GM21447 (cell line): ENCODE results near the gene PCNT.
"Not testable (repeated sequence)": the region's sequence is repeated elsewhere in the genome, so short reads cannot be mapped to it uniquely, and the experiment has no call there.

ENCODE experiments used
- ATAC-seq: cut with Tn5 transposase; IDR thresholded peaks from one replicate; pipeline ENCODE4 v1.9.1; 2021; ENCODE audit not compliant: unreplicated experiment

Gene PCNT

DNA sequence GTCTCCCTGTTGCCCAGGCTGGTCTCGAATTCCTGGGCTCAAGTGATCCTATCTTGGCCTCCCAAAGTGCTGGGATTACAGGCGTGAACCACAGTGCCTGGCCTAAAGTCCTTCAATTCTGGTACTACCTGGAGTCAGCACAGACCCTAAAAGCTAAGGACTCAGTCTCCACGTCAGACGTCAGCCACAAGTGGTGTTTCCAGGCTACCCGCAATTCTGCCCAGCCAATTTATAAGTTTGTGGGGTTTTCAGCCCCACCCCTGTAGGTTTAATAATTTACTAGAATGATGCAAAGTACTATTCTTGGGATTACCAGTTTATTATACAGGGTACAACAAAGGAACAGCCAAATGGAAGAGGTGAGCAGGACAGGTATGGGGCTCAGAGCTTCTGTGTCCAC is 124.2 kb downstream of the PCNT start:
- no peak for ATAC-seq

DNA sequence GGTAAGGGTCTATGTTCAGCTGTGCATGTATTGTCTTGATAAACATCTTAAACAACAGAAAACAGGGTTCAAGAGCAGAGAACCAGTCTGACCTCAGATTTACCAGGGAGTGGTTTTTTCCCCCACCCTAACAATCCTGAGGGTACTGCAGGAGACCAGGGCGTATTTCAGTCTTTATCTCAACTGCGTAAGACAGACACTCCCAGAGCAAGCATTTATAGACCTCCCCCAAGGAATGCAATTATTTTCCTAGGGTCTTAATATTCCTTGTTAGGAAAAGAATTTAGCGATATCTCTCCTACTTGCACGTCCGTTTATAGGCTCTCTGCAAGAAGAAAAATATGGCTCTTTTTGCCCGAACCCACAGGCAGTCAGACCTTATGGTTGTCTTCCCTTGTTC is 124.9 kb downstream of the PCNT start:
- ATAC-seq, result not testable (repeated sequence)

DNA sequence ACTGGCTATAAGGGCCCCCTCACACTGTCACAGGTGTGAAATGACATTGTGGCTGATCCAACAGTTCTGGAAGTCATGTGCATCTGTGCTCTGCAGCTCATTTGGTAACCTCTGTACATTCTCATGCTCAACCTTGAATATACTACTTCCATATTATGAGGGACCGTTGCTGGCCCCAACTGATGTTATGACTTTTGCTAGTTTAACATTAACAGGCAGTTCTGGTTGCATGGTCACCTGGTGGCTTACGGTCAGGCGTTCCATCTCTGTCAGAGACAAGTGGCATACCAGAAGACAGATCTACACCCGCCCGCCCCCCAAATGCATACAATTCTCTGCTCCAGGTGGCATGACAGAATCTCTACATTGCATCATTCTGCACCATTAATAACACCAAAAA is 128.8 kb downstream of the PCNT start:
- no peak for ATAC-seq

DNA sequence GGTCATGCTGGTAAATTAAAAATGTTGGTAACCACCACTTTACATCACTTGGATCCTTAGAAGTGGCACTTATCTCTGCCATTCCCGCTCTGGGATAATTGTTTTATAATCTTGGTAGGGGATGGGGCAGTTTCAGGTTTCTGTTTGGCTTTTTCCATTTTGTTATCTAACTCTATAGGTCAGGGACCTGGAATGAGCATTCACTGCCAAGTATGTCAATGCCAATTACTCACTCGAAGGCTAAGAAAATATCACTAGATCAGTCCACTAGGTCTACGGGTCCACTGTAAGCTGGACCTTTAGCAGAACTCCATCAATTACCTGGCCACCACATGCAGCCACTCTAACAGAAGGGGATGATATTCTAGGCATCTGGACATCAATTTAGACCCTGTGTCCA is 130.2 kb downstream of the PCNT start:
- ATAC-seq, result no peak

DNA sequence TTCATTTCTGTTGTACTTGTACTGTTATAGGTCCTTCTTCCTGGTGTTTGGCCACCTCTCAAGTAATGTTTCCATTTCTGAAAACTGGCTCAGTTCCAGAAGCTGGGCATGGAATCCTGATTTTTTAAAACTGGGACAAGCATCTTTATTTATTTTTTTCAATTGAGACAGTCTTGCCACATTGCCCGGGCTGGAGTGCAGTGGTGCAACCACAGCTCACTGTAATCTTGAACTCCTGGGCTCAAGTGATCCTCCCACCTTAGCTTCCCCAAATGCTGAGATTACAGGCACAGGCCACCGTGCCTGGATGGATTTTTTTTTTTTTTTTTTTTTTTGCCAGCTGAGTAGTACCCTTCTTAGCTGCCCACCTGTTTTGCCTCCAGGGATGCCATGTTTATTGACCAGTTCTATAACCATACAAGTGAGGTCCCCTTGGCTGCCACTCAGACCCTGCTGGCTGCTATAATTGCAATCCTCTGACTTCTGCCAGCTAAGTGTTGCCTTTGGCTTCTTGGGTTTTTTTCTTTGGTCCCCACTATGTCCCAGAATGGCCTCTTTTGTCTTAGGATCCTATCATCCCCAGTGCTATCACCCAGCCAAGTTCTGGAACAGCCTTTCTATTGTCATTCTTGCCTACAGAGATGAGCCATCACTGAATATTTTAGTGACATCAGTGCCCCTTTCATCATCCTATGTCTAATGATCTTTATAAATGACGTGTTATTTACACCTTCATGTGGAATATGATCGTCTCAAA is 130.9 kb downstream of the PCNT start:
- ATAC-seq, result no peak

DNA sequence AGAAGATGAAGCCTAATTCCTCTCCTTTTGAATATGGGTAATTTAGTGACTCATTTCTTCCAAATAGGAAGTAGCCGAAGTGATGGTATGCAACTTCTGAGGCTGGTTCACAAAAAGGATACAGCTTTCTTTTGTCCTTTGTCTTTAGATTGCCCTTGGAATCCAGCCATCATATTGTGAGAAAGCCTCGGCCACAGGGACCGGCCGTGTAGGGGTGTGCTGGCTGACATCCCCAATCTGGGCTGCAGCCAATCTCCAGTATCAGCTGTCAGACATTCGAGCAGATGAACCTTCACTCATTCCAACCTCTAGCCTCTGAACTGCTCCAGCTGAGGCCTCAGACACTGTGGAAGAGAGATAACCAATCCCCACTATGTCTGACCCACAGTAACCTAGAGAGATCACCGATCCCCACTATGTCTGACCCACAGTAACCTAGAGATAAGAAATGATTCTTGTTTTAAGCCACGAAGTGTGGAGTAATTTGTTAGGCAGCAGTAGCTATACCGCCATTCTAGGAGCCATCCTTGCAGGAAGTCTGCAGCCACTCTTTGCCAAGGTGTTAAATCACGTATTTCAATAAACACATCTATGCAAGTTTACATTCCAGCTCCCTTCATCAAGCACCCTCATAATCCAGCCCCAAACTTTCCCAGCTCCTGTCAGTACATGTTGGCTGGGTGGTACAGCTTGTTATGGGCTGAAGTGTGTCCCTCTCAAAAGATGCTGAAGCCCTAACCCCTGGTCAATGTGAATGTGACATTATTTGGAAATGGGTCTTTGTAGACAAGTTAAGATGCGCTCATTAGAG is 131.8 kb downstream of the PCNT start:
- no peak for ATAC-seq

- ATAC-seq, result no peak
Measured at GRCh38 chr21:46456750-46457149, 132.8 kb downstream of the PCNT start.

GRCh38 chr21:46457801-46458314 is 133.9 kb downstream of the PCNT start:
- ATAC-seq, result peak; percentile 26

DNA sequence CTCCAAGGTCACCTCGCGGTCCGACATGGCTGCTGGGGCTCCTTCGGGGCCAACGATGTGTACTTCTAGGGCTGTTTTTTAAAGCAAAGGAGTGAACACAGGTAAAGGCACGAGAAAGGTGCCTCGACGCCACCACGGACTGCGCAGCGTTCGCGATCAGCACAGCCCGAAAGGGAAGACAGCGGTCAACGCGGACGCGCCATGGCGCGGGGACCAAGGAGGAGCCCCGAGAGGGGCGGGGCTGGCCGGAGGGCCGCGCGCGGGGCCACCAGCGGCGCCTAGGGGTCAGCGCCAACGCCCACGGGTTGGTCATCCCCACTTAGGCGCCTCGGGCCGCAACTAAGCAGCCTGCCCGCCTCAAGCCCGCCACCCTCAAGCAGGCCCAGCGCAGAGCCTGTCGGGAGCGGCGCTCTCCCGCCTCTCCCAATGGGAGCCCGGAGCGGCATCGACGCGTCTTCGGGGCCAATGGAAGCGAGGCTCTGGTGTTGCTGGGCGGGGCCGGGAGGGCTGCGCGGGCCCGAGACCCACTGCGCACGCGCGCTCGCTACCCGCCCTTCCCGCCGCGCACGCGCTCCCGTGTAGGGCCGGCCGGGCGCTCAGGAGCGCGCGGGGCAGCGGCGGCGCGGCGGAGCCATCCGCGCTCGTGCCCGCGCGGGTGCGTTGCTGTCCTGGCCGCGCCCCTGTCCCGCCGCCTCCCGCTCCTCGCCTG is 134.5 kb downstream of the PCNT start, which contains the start of gene DIP2A:
Gene DIP2A, plus strand, starts transcription at position 577 of the 709 bp plus-strand sequence. CDS start 241 bp downstream, outside the sequence.
- peak; percentile 88 for ATAC-seq

DNA sequence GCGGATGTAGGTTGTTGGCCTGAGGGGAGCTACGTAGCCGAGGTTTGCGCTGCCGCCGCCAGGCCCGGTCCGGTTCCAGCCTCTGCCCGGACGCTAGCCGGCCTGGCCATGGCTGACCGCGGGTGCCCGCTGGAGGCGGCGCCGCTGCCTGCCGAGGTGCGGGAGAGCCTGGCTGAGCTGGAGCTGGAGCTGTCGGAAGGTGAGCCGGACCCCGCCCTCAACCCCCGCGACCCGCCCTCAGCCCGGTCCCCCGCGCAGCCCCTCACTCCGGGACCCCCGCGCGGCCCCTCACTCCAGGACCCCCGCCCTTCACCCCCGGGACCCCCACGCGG is 135.0 kb downstream of the PCNT start:
- ATAC-seq, result no peak

- ATAC-seq, result no peak
Measured at GRCh38 chr21:46459356-46460112, 135.6 kb downstream of the PCNT start.

DNA sequence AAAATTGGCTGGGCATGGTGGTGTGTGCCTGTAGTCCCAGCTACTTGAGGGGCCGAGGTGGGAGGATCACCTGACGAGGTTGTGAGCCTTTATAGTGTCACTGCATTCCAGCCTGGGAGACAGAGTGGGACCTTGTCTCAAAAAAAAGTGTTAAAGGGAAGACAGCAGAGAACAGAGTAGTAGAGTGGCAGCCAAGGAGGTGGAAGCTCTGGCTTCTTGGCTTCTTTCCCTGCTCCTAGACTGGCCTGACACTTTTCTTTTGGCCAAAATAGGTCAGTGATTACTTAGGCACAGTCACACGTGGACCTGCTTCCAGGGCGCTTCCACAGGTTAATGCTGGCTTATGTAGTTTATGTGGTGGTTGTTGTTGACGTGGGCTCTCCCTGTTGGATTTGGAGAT is 138.0 kb downstream of the PCNT start:
- ATAC-seq, result no peak

DNA sequence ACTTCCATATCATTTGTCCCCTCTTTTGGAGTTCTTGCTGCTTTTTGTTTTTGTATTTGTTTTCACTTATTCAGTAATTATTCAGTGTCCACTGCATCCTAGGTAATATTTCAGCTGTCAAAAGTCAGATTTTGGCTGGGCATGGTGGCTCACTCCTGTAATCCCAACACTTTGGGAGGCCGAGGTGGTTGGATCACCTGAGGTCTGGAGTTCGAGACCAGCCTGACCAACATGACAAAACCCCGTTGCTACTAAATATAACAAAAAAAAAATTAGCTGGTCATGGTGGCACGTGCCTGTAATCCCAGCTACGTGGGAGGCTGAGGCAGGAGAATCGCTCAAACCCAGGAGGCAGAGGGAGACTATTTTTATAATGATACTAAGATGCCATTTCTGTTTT is 141.2 kb downstream of the PCNT start:
- ATAC-seq, result not testable (repeated sequence)

- ATAC-seq, result no peak
Measured at GRCh38 chr21:46465651-46466050, 141.7 kb downstream of the PCNT start.

DNA sequence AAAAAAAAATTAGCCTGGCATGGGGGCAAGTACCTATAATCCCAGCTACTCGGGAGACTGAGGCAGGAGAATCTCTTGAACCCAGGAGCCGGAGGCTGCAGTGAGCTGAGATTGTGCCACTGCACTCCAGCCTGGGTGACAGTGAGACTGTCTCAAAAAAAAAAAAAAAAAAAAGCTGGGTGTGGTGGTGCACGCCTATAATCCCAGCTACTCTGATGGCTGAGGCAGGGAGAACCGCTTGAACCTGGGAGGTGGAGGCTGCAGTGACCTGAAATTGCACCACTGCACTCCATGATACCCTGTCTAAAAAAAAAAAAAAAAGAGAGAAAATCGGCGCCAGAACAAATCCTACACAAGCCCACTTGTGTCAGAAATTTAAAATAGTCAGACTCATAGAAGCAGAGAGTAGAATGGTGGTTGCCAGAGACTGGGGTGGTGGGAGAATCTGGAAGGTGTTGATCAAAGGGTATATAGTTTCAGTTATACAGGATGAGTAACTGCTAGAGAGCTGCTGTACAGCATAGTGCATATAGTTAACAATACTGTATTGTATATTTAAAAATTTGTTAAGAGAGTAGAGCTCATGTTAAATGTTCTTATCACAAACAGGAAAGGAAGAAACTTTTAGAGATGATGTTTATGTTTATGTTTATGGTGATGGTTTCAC is 144.3 kb downstream of the PCNT start:
- ATAC-seq, result no peak

DNA sequence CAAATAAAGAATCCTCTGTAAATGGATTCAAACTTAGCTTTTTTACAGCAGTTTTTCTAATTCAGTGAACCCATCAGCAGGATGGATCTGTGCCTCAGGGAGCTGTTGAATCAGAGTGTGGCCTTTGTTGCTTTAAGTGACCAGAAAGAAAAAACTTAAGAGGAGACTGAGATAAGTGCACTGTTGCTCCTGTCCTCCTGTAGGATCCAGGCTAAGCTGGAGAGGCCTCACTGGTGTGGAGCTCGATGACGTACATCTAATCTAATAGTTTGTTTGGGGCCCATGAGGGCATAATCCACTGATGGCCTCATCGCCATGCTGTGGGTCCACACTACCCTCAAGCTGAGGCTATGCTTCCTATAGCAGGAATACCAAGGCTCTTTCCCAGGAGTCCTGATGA is 145.3 kb downstream of the PCNT start:
- no peak for ATAC-seq

DNA sequence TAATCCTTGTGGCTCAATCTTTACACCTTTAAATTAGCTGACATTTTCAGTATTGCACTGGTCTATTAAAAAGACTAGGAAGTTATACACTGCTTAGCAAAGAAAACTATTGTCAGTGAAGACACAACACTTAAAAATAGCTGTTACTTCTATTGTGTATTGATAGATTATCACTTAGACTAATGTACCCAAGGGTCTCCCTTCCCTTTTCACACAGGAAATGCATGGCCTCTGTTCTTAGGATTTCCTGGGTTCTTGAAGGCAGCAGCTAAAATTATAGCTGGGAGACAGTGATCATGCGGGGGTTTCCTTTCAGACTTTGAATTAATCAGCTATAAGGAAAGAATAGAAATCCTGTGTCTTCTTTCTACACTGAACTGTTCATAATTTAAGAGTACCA is 147.6 kb downstream of the PCNT start:
- no peak for ATAC-seq

GRCh38 chr21:46472246-46472645 is 148.3 kb downstream of the PCNT start:
- no peak for ATAC-seq

DNA sequence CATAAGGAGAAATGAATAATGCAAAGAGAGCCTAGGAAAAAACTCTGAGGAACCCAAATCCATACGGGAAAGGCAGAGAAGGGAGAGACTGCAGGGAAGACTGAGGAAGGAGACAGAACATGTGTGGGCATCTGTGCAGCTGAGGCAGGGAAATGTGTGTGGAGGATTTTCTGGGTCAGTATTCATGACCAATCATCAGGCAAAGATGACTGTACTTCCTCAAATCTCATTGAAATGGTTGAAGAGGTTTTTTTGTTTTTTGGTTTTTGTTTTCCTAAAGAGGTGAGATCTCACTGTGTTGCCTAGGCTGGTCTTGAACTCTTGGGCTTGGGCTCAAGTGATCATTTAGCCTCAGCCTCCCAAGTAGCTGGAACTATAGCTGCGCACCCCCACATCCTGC is 150.4 kb downstream of the PCNT start:
- no peak for ATAC-seq

- no peak for ATAC-seq
Measured at GRCh38 chr21:46475296-46475695, 151.3 kb downstream of the PCNT start.
